ENCODE results near the gene DNASE2B. TPM values are rescaled to one million over a fixed set of nuclear protein-coding genes. Genes with fewer than 3 reads are reported as not detected.

DNASE2B gene
- polyA plus RNA-seq, 3 donors: not detected

DNA sequence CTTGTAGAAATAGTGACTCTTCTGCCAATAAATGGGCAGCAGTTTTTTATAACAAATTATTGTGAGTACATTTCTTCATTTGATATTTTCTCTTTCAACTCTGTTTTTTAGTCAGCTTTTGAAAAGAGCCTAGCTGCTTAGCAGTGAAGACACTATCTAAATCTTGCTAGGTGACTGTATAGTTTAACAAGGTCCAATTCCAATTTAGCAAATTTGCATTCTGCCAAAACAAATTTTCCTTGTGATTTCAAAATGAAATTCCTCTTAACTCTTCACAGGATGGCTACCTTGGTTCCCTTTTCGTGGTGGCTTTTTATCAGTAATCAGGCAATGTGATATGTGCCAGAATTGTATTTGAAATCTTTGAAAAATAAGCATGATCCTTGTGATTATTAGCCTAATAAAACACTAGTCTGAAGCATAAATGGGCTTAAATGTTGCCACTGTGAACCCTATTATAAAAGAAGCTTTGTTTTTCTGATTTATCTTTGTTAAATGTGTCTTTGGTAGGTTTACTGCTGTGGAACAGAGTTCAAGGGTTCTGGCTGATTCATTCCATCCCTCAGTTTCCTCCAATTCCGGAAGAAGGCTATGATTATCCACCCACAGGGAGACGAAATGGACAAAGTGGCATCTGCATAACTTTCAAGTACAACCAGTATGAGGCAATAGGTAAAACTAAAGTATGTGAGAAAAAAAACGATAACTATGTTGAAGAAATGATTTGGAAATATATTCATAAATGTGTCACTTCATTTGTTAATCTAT lies 12.2 kb downstream of the DNASE2B start:
- TF ChIP-seq, protein P1, sequence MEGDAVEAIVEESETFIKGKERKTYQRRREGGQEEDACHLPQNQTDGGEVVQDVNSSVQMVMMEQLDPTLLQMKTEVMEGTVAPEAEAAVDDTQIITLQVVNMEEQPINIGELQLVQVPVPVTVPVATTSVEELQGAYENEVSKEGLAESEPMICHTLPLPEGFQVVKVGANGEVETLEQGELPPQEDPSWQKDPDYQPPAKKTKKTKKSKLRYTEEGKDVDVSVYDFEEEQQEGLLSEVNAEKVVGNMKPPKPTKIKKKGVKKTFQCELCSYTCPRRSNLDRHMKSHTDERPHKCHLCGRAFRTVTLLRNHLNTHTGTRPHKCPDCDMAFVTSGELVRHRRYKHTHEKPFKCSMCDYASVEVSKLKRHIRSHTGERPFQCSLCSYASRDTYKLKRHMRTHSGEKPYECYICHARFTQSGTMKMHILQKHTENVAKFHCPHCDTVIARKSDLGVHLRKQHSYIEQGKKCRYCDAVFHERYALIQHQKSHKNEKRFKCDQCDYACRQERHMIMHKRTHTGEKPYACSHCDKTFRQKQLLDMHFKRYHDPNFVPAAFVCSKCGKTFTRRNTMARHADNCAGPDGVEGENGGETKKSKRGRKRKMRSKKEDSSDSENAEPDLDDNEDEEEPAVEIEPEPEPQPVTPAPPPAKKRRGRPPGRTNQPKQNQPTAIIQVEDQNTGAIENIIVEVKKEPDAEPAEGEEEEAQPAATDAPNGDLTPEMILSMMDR (IDR thresholded peaks at IDR 0.05): no peak
- Mint-ChIP-seq H3K27me3 (ENCODE audit: low read depth in 3 of 3) (peaks cover 0 to 2% (median 0%) of the 10 kb centered on the region in 3 donors), H3K36me3 (no peaks in the 10 kb centered on the region), H3K4me1 (peaks cover 7% of the 10 kb centered on the region), H3K4me3 (no peak overlapping the region), H3K27ac (no peak overlapping the region), H3K9me3 (no peaks in the 10 kb centered on the region)
- intact Hi-C loops (cut with micrococcal nuclease): no loop called here
- no peak overlapping the region for H3K27ac ChIP-seq (ENCODE audit: low read depth in 1 of 2, low read length in 2 of 2)
- WGBS (ENCODE audit: insufficient coverage): no CpG with 5 or more reads among the region's 4 CpGs
- no peaks in the 10 kb centered on the region for H3K9me3 ChIP-seq (replicated peaks in 1 of 2; ENCODE audit: control insufficient read depth in 1 of 2, insufficient read depth in 1 of 2, low read length in 2 of 2)
- H4K20me1 ChIP-seq (ENCODE audit: insufficient read depth, low read length): no peaks in the 10 kb centered on the region
- no peak overlapping the region for H3K4me3 ChIP-seq (replicated peaks in 1 of 3; ENCODE audit: low read depth in 2 of 3, low read length in 3 of 3)
- no peak overlapping the region for H3K4me2 ChIP-seq (replicated peaks; ENCODE audit: extremely low read depth, low read length, poor library complexity, severe bottlenecking)
- peaks cover 4 to 6% of the 10 kb centered on the region in 2 donors for H3K4me1 ChIP-seq (ENCODE audit: control insufficient read depth in 1 of 2, insufficient read depth in 2 of 2, low read length in 2 of 2)
- no peak for DNase-seq
- no peak overlapping the region for H3K9ac ChIP-seq (ENCODE audit: insufficient read depth, low read length, poor library complexity, severe bottlenecking)
- H3K79me2 ChIP-seq (ENCODE audit: insufficient read depth, low read length): no peaks in the 10 kb centered on the region
- H3K36me3 ChIP-seq (replicated peaks in 1 of 2; ENCODE audit: control insufficient read depth in 1 of 2, insufficient read depth in 2 of 2, low read length in 2 of 2): no peaks in the 10 kb centered on the region
- no peak overlapping the region for H2AFZ ChIP-seq (ENCODE audit: insufficient read depth, low read depth, low read length, poor library complexity, severe bottlenecking)
- no peaks in the 10 kb centered on the region for H3K27me3 ChIP-seq (ENCODE audit: control insufficient read depth in 2 of 2, insufficient read depth in 2 of 2, low read length in 2 of 2)

DNA sequence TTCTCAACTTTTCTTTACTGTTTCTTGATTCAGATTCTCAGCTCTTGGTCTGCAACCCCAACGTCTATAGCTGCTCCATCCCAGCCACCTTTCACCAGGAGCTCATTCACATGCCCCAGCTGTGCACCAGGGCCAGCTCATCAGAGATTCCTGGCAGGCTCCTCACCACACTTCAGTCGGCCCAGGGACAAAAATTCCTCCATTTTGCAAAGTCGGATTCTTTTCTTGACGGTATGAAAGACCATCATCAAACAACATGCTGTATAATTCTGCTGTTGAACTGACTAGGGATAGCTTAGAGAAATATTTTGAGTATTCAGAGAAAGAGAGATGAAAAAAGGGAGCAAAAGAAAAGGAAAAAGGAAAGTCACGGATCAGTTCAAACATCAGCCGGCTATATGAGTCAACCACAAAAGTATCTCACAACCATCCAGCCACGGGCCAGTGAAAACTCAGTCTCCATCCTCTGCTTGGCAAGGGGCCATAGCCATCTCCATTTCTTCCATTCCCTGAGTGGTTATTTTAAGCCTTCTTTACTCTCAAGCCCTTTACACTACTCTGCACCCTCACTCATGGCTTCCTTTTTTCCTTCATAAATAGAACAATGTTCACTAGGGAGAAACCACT lies 14.1 kb downstream of the DNASE2B start:
- H3K4me1 Mint-ChIP-seq: peaks cover 7% of the 10 kb centered on the region
- no peaks in the 10 kb centered on the region for H3K9me3 Mint-ChIP-seq
- Histone ChIP-seq H4K20me1 (ENCODE audit: insufficient read depth, low read length) (no peaks in the 10 kb centered on the region), H3K9me3 (replicated peaks in 1 of 2; ENCODE audit: control insufficient read depth in 1 of 2, insufficient read depth in 1 of 2, low read length in 2 of 2) (no peaks in the 10 kb centered on the region), H3K79me2 (ENCODE audit: insufficient read depth, low read length) (no peaks in the 10 kb centered on the region), H3K36me3 (replicated peaks in 1 of 2; ENCODE audit: control insufficient read depth in 1 of 2, insufficient read depth in 2 of 2, low read length in 2 of 2) (no peaks in the 10 kb centered on the region), H3K9ac (ENCODE audit: insufficient read depth, low read length, poor library complexity, severe bottlenecking) (no peak overlapping the region), H3K27ac (ENCODE audit: low read depth in 1 of 2, low read length in 2 of 2) (no peak overlapping the region), H3K4me2 (replicated peaks; ENCODE audit: extremely low read depth, low read length, poor library complexity, severe bottlenecking) (no peak overlapping the region), H3K4me1 (ENCODE audit: control insufficient read depth in 1 of 2, insufficient read depth in 2 of 2, low read length in 2 of 2) (peaks cover 4 to 6% of the 10 kb centered on the region in 2 donors), H3K4me3 (replicated peaks in 1 of 3; ENCODE audit: low read depth in 2 of 3, low read length in 3 of 3) (no peak overlapping the region), H2AFZ (ENCODE audit: insufficient read depth, low read depth, low read length, poor library complexity, severe bottlenecking) (no peak overlapping the region), H3K27me3 (ENCODE audit: control insufficient read depth in 2 of 2, insufficient read depth in 2 of 2, low read length in 2 of 2) (no peaks in the 10 kb centered on the region)
- peaks cover 0 to 3% (median 2%) of the 10 kb centered on the region in 3 donors for H3K27me3 Mint-ChIP-seq (ENCODE audit: low read depth in 3 of 3)
- intact Hi-C loops (cut with micrococcal nuclease): no loop called here
- TF ChIP-seq, protein P1 (IDR thresholded peaks at IDR 0.05): no peak
- 93% methylated on average over 2 of the region's 7 CpGs for WGBS (ENCODE audit: insufficient coverage)
- no peaks in the 10 kb centered on the region for H3K36me3 Mint-ChIP-seq
- no peak overlapping the region for H3K4me3 Mint-ChIP-seq
- H3K27ac Mint-ChIP-seq: no peak overlapping the region
- no peak for DNase-seq
